ENCODE measurements around the gene PGAP2. TPM values are rescaled to one million over a fixed set of nuclear protein-coding genes. Genes with fewer than 3 reads are reported as not detected.
"Not testable (repeated sequence)": the region's sequence is repeated elsewhere in the genome, so short reads cannot be mapped to it uniquely, and the experiment has no call there.

Gene PGAP2
- total RNA-seq, 2 experiments from 2014 or later = 39.6 to 40.1 TPM

DNA sequence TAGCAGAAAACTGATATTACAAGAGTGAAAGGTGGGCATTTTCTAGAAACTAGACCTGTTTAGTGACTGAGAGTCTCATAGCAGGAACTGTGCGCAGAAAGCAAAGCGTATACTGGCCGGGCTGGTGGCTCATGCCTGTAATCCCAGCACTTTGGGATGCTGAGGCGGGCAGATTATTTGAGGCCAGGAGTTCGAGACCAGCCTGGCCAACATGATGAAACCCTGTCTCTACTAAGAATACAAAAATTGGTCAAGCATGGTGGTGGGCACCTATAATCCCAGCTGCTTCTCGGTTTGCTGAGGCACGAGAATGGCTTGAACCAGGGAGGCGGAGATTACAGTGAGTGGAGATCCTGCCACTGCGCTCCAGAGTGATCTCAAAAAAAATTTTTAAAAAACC is 9.2 kb upstream of the PGAP2 start:
- ChIA-PET CTCF (interaction anchor here (3.8 kb wide), 1 partner anchor 9 kb away, joined by 37 read pairs; the partner anchor contains the start of gene PGAP2), POLR2A (interaction anchor here (0.7 to 1.3 kb wide), 3 partner anchors 8 to 26 kb away, joined by 3 to 7 read pairs (median 3); no protein-coding TSS in a partner anchor)

DNA sequence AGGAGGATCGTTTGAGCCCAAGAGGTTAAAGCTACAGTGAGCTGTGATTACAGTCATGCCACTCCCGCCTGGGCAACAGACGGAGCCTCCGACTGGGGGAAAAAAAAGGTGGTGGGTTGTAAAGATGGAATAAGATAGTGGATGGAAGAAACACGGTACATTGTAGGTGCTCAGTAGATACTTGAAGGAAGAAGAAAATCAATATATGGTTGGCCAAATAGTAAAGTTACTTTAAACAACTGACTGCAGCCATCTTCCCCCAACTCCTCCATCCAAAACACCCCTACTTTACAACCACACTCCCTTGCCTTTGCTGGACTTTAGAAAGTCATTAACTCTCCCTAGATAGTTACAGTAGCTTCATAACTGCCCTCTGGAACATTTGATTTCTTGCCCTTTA is 8.5 kb upstream of the PGAP2 start:
- ChIA-PET CTCF (interaction anchor here (3.8 kb wide), 1 partner anchor 9 kb away, joined by 37 read pairs; the partner anchor contains the start of gene PGAP2), POLR2A (interaction anchor here (0.5 kb wide), 1 partner anchor 348 kb away, joined by 3 read pairs; no protein-coding TSS in a partner anchor)

DNA sequence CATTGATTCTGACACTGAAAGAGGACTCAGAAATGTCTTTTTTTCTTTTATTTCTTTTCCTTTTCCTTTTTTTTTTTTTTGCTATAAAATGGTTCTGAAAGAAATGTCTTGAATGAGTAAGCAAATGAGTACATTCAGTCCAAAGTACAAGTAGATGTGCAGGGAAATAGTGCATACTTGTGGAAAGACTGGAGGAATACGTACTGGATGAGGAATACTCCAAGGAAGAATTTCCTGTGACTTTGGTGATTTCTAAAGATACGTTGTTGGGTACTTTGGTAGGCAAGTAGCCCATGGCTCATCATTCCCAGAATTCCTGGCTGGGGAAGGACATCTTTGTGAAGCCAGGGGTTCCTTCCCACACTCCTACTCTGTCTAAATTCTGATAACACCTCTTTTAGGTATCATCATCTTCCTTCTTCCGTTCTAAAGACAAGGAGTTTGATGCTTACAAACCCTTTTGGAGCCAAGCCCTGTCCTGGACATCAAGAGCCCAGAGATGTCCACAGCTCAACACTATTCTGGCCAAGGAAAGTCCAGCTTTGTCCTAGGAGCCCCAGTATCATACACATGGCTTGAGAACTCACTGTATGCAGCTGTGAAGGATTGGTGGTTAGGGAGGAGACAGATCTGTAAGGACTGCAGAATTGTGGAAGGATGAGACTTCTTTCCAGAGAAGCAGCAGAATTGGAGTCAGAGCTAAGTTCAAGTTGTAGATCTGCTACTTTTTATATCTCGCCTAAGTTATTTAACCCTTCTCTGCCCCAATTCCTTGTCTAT is 6.2 kb upstream of the PGAP2 start:
- POLR2A ChIA-PET = no interaction called here
- CTCF ChIA-PET = no interaction called here

DNA sequence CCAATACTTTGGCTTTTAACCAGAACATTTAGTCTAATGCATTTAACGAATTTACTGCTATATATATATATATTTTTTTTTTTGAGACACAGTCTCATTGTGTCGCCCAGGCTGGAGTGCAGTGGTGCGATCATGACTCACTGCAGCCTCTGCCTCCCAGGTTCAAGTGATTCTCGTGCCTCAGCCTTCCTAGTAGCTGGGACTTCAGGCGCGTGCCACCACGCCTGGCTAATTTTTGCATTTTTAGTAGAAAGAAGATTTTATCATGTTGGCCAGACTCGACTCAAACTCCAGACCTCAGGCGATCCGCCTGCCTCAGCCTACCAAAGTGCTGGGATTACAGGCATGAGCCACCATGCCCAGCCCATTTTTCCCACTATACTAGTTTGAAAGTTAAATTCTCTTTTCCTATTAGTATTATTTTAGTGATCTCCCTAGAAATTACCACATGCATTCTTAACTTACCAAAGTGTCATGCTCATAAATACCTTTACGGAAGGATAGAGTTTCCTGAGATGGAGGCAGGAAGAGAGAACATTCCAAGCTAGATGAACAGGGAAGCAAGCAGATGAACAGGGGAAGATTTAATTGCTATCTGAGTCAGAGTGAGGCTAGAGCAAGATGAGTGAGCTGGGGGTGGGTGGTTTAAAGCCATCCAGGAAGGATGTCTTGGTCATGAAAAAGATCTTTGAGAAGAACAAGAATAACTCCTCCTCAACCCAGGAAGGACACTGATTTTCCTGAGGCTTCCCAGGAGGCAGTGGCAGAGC is 4.4 kb upstream of the PGAP2 start:
- CTCF ChIA-PET = interaction anchor here (0.6 kb wide), 2 partner anchors 37 to 74 kb away, joined by 3 read pairs; no protein-coding TSS in a partner anchor
- POLR2A ChIA-PET = no interaction called here

DNA sequence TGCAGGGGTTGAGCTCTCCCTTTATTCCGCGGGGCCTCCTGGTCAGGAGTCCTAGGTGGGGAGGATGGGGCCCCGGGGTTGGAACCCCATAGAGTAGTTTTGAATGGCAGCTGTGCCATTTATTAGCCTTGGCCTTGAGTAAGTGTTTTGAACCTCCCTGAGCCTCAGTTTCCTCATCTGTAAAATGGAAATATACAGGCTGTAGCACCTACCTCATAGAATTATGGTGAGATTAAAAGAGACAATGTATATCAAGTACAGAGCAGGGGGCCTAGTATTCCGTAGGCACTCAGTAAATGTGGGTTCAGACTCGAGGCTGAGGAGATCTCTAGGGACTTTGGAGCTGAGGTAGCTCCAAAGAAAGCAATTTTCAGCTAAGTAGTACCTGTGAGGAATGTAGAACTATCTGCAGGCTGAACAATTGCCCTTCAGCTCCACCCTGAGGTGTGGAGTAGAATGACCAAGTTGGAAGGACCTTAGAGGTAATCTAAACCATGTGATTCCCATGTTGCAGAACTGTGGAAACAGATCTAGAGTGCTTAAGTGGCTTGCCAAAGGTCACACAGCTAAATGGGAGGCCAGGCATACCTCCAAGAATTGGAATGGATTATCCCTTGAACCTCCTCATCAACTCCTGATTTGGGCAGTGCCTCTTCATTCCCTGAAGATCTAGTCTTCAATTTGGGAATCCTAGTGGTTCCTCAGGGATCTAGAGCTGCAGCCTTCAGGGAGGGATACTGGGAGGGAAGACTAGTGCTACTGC is 682 bp downstream of the PGAP2 start:
- CTCF ChIA-PET = interaction anchor here (0.7 to 5.2 kb wide), 20 partner anchors 10 to 264 kb away, joined by 3 to 37 read pairs (median 4); partner anchors contain the start of gene NUP98
- POLR2A ChIA-PET = interaction anchor here (0.8 to 1.2 kb wide), 2 partner anchors 11 to 22 kb away, joined by 3 to 5 read pairs; partner anchors contain the start of gene NUP98

DNA sequence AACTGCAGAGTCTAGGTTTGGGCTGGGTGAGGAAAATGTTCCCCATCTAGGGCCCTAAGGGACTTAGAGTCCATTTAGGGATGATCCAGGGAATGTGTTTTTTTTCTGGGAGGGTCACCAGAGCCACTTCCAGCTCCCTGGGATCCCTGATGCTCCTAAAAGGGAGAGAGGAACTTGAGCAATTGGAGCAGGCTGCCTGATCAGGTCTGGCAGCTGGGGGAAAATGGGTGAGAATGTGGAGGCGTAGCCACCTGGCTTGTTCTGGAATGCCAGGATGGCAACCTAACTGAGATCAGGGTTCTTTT is 1.2 kb downstream of the PGAP2 start:
- ChIA-PET CTCF (interaction anchor here (1.3 to 5.2 kb wide), 7 partner anchors 10 to 263 kb away, joined by 3 to 37 read pairs (median 7); partner anchors contain the start of gene NUP98), POLR2A (interaction anchor here (1.2 kb wide), 1 partner anchor 22 kb away, joined by 5 read pairs; no protein-coding TSS in a partner anchor)

DNA sequence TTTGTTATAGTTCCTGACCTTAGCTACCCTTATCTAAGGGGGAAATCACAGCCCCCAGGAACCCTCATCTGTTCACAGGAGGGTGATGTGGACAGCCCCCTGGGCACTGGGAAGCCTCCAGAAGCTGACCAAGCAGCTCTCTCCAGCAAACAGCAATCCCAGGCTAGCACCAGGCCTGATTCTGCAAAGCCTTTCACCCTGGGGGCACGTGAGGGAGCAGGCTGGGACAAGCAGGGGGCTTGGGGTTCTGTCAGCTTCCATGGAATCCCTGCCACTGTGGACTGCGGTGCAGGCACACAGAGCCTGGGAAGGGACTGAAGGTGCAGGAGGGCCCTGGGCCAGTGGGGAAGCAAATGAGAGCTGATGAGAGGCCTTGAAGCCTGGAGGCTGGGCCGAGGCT is 2.1 kb downstream of the PGAP2 start:
- CTCF ChIA-PET = interaction anchor here (1.2 to 5.2 kb wide), 4 partner anchors 11 to 44 kb away, joined by 3 to 37 read pairs (median 7); partner anchors contain the start of gene NUP98
- POLR2A ChIA-PET = interaction anchor here (0.6 kb wide), 1 partner anchor 12 kb away, joined by 7 read pairs; no protein-coding TSS in a partner anchor

DNA sequence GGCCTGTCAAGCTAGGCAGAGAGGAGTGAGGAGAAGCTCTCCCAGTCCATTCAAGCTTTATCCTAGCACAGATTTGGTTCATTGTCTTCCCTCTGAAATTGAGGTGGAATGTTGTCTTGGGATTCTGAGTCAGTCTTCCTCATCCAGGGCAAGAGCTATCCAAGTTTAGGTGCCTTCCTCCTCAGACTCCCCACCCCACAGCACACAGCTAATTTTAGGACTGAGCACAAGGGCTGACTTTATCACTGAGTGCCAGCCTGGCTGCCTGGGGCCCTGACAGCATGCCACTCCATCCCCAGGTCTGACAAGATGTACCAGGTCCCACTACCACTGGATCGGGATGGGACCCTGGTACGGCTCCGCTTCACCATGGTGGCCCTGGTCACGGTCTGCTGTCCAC is 2.6 kb downstream of the PGAP2 start:
- CTCF ChIA-PET = interaction anchor here (1.2 to 5.2 kb wide), 2 partner anchors 12 to 44 kb away, joined by 3 to 37 read pairs; partner anchors contain the start of gene NUP98
- POLR2A ChIA-PET = interaction anchor here (0.6 kb wide), 1 partner anchor 12 kb away, joined by 7 read pairs; no protein-coding TSS in a partner anchor

DNA sequence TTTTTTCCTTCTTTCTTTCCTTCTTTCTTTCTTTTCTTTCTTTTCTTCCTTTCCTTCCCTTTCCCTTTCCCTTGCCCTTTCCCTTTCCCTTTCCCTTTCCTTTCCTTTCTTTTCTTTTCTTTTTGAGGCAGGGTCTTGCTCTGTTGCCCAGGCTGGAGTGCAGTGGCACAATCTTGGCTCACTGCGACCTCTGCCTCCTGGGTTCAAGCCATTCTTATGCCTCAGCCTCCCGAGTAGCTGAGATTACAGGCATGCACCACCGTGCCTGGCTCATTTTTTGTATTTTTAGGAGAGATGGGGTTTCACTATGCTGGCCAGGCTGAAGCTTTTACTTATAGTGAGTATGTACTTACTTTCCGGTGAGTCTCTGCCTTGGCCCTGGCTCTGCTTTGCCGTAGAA is 6.5 kb downstream of the PGAP2 start:
- CTCF ChIA-PET = interaction anchor here (0.7 kb wide), 1 partner anchor 9 kb away, joined by 3 read pairs; no protein-coding TSS in a partner anchor
- POLR2A ChIA-PET = not testable (repeated sequence)

DNA sequence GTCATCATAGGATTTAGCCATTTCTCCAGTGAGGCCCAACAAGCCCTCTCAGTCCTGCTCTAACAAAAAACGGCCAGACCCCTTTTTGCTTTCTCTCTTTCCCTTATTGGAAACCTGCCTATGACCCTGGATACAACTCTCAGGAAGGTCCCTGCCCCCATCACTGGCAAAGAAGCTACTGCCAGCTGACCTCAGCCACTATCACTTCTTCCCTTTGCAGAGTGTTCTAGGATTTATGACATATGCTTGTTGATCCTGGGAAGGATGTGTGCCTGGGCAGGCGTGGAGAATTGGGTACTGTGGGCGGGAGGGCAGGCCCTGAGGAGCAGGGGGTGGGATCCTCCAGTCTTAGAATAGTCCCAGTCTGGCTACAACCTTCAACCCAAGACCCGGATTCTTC is 7.5 kb downstream of the PGAP2 start:
- ChIA-PET CTCF (no interaction called here), POLR2A (no interaction called here)

DNA sequence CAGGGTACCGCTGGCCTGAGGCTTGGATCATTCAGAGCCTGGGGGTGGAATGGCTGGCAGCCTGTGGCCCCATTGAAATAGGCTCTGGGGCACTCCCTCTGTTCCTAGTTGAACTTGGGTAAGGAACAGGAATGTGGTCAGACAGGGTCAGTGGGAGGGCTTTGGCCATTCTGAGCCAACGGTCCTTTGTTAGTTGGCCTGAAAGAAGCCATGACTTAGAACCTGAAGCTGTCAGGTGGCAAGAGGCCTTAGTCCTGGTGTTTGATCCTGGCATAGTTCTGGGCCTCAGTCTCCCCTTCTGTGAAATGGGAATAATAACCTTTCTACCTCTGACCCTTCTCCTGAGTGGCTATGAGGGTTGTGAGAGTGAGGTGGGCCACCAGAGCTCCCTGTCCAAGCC is 8.3 kb downstream of the PGAP2 start:
- CTCF ChIA-PET = no interaction called here
- POLR2A ChIA-PET = no interaction called here

DNA sequence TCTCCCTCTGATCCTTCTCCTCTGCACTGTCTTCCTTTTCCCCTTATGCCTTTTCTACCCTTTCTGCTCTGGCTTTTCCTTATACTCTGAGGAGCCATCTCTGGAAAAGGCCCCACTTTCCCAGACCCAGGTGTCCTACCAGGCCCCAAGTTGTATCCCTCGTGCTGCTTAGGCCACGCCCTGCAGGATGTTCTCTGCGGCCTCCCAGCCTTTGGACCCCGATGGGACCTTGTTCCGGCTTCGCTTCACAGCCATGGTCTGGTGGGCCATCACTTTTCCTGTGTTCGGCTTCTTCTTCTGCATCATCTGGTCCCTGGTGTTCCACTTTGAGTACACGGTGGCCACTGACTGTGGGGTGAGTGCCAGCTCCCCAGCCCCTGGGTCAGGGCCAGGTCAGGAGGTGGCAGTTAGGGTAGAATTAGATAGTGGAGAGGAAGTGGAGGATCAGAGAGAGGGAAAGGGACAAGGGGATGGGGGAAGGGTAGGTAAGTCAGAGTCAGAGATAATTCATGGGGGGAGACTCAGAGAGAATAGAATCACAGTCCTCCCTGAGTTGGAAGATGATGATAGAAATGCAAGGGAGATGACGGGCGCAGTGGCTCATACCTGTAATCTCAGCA is 8.9 kb downstream of the PGAP2 start:
- CTCF ChIA-PET = no interaction called here
- POLR2A ChIA-PET = no interaction called here

DNA sequence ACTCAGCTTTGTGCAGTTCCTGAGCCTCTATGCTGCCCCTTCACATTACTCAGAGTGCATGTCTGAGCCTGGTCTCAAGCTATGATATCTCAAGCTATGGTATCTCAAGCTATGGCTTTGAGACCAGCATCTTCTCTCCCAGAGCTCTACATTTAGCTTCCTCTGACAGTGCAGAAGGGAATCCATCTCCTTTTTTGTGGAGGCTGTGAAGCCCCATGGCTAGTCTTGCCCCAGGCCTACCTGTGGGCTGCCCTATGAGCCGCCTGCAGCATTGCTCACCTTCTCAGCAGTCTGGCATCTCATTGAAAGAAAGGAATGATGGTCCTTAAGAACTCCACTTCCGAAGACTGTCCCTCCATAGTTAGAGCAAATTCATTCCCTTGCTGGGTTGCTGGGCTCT is 12.6 kb downstream of the PGAP2 start:
- ChIA-PET POLR2A (no interaction called here), CTCF (interaction anchor here (2.3 kb wide), 1 partner anchor 13 kb away, joined by 9 read pairs; the partner anchor contains the start of gene PGAP2)

DNA sequence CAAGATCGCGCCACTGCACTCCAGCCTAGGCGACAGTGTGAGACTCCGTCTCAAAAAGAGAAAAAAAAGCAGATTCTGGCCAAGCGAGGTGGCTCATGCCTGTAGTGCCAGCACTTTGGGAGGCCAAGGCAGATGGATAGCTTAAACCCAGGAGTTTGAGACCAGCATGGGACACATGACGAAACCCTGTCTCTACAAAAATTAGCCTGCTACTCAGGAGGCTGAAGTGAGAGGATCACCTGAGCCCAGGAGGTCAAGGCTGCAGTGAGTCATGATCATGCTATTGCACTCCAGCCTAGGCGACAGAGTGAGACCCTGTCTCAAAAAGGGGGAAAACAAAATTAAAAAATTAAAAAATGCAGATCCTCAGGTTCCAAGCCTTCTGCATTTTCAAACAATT is 14.0 kb downstream of the PGAP2 start:
- POLR2A ChIA-PET = interaction anchor here (0.6 kb wide), 1 partner anchor 126 kb away, joined by 3 read pairs; no protein-coding TSS in a partner anchor
- CTCF ChIA-PET = interaction anchor here (0.7 to 1.8 kb wide), 3 partner anchors 14 to 288 kb away, joined by 3 to 5 read pairs (median 4); partner anchors contain the start of gene PGAP2

DNA sequence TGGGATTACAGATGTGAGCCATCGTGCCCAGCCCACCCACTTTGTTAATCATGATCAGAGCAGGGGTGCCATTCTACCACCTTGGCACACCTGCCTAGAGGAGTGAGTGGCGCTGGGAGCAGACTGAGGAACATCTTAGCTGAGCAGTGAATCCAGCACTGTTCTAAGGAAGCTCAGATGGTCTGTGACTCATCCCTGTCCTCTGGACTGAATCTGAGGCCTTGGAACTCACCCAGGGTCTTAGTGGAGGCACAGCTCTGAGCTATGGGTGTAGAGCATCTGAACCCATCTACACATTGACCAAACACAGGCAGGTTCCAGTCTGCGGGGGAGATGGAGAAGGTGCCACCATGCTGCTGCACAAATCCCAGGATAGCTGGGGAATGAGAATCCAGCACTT is 14.9 kb downstream of the PGAP2 start:
- ChIA-PET POLR2A (interaction anchor here (0.6 kb wide), 1 partner anchor 186 kb away, joined by 3 read pairs; no protein-coding TSS in a partner anchor), CTCF (interaction anchor here (0.8 to 1.8 kb wide), 2 partner anchors 9 to 250 kb away, joined by 3 to 5 read pairs; no protein-coding TSS in a partner anchor)

DNA sequence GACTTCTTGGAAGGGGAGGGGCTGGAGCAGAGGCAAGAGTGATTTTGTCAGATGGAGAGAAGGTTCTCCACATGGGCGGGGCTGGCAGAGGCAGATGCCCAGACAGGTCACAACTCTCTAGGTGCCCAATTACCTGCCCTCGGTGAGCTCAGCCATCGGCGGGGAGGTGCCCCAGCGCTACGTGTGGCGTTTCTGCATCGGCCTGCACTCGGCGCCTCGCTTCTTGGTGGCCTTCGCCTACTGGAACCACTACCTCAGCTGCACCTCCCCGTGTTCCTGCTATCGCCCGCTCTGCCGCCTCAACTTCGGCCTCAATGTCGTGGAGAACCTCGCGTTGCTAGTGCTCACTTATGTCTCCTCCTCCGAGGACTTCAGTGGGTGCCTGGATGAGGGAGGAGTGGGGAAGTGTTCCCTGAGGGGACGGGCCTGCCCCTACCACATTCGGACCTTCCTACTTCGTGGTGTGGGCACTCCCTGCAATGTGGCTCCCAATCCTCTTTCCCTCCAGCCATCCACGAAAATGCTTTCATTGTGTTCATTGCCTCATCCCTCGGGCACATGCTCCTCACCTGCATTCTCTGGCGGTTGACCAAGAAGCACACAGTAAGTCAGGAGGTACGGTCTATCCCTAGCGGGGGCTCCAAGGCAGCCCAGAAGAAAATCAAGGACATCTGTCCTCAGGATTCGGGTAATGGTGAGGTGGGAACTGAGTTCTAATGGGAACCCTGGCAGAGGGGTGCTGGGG is 15.6 kb downstream of the PGAP2 start:
- ChIA-PET POLR2A (interaction anchor here (0.6 kb wide), 1 partner anchor 185 kb away, joined by 3 read pairs; no protein-coding TSS in a partner anchor), CTCF (interaction anchor here (0.8 to 1.8 kb wide), 3 partner anchors 9 to 249 kb away, joined by 3 to 14 read pairs (median 5); no protein-coding TSS in a partner anchor)

DNA sequence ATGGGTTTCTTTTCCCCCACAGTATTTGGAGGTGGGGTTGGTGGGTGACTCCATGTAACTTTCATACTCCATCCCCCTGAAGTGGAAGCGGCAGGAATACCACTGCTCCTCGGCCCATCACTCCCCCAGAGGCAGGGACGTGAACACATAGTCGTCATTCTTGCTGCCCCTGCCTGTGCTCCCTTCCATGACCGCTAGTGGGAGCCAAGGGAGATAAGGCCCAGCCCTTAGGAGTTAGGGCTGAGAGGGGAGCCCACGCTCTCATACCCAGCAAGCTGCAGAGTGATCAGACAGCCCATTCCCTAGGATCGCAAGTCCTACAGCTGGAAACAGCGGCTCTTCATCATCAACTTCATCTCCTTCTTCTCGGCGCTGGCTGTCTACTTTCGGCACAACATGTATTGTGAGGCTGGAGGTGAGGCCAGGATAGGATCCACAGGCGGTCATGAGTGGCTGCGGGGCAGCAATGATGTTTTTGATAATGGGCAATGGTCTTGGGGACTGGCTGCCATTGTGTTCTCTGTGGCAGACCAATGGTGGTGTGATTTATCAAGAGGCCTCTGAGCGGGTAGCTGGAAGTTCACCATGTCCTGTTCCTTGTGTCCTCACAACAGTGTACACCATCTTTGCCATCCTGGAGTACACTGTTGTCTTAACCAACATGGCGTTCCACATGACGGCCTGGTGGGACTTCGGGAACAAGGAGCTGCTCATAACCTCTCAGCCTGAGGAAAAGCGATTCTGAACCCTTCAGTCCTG is 16.5 kb downstream of the PGAP2 start:
- POLR2A ChIA-PET = interaction anchor here (0.6 to 0.9 kb wide), 3 partner anchors 16 to 26 kb away, joined by 3 read pairs; partner anchors contain the start of gene RHOG
- CTCF ChIA-PET = interaction anchor here (0.9 to 1.6 kb wide), 7 partner anchors 9 to 29 kb away, joined by 3 to 14 read pairs (median 3); partner anchors contain the start of gene PGAP2

Data from activated CD8-positive, alpha-beta memory T cell treated with anti-CD3 and anti-CD28 coated beads for 36 hours (primary cell).